ENCODE data around the gene NDUFC2. TPM values are rescaled to one million over a fixed set of nuclear protein-coding genes. Genes with fewer than 3 reads are reported as not detected.

NDUFC2 gene
- total RNA-seq, 1 donor from 2014 or later = 203 TPM

DNA sequence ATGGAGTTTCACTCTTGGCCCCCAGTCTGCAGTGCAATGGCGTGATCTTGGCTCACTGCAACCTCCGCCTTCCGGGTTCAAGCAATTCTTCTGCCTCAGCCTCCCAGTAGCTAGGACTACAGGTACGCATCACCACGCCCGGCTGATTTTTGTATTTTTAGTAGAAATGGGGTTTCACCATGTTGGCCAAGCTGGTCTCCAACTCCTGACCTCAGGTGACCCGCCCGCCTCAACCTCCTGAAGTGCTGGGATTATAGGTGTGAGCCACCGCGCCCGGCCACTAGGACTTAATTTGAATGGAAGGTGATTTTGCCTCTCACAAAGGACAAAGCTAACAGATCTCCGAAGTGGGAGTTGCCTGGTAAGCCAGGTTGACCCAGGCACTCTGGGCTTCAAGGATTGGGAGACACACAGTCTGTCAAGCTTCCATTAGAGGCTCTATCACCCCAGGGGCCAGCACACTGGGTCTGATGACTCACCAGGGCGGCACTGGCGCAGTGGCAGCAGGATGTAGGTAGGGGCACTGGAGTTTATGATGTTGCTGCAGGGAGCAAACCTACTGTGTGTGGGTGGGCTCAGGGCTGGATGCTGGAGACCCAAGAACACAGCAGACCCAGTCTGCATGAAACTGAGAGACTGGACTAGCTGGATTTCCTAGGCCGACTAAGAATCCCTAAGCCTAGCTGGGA is 38.8 kb downstream of the NDUFC2 start:
- Mint-ChIP-seq H3K27me3 (ENCODE audit: unreplicated experiment) (peaks cover 9% of the 10 kb centered on the region), H3K27ac (ENCODE audit: unreplicated experiment) (no peak overlapping the region)
- no peak for DNase-seq (ENCODE audit: low spot score)

DNA sequence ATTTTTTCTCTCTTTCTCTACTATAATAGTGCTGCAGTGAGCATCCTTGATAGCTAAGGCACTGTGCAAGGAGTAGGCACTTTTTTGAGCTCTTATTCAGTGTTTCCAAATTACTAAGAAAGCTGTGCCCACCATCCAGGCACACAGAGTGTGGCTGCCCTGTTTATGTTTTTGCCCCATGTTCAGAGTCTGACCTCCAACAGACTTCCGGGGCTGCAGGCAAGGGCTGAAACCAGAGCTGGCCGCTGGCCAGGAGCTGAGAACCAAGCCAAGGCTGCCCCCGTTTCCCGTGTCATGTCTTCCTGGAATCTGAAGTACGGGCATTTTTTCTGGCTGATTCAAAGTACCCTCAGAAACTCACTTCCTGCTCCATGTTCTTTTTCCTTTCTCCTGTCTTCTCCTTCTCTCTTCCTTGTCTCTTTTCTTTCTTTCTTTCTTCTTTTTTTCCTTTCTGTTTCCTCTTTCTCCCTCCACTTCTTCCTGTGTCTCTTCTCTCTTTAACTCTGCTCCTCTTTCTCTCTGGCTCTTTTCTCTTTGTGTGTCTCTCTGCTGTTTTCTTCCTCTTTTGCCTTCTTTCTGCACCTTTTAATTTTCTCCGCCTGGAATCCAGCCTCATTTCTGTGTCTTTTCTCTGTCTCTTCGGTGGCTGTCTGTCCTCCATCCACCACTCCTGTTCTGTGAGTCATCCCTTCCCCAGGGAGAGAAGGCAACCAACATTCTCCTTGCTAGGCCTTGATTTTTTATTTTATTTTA is 39.6 kb downstream of the NDUFC2 start:
- Mint-ChIP-seq H3K27ac (ENCODE audit: unreplicated experiment) (peak overlapping the region; percentile 55), H3K4me3 (ENCODE audit: unreplicated experiment) (no peak overlapping the region)
- peak; percentile 33 for DNase-seq (ENCODE audit: low spot score)

More for the DNA sequence above, 38.8 kb downstream of the NDUFC2 start:
- TF ChIP-seq CTCF (IDR thresholded peaks at IDR 0.05; ENCODE audit: unreplicated experiment) = no peak
- Mint-ChIP-seq H3K36me3 (ENCODE audit: low read depth, unreplicated experiment) (no peaks in the 10 kb centered on the region), H3K4me1 (ENCODE audit: unreplicated experiment) (peaks cover 12% of the 10 kb centered on the region), H3K4me3 (ENCODE audit: unreplicated experiment) (no peak overlapping the region), H3K9me3 (ENCODE audit: unreplicated experiment) (no peaks in the 10 kb centered on the region)

GRCh38 chr11:78039391-78039918 is 40.2 kb downstream of the NDUFC2 start:
- no peak overlapping the region for H3K27ac Mint-ChIP-seq (ENCODE audit: unreplicated experiment)

More for the DNA sequence above, 39.6 kb downstream of the NDUFC2 start:
- no peaks in the 10 kb centered on the region for H3K36me3 Mint-ChIP-seq (ENCODE audit: low read depth, unreplicated experiment)
- H3K9me3 Mint-ChIP-seq (ENCODE audit: unreplicated experiment) = no peaks in the 10 kb centered on the region
- H3K4me1 Mint-ChIP-seq (ENCODE audit: unreplicated experiment) = peaks cover 7% of the 10 kb centered on the region
- TF ChIP-seq CTCF (IDR thresholded peaks at IDR 0.05; ENCODE audit: unreplicated experiment) = no peak
- peaks cover 9% of the 10 kb centered on the region for H3K27me3 Mint-ChIP-seq (ENCODE audit: unreplicated experiment)

GRCh38 chr11:78038697-78039313 is 40.9 kb downstream of the NDUFC2 start:
- H3K4me3 Mint-ChIP-seq (ENCODE audit: unreplicated experiment) = no peak overlapping the region
- DNase-seq (ENCODE audit: low spot score) = no peak
- TF ChIP-seq CTCF (IDR thresholded peaks at IDR 0.05; ENCODE audit: unreplicated experiment) = no peak
- peaks cover 7% of the 10 kb centered on the region for H3K4me1 Mint-ChIP-seq (ENCODE audit: unreplicated experiment)
- no peak overlapping the region for H3K27ac Mint-ChIP-seq (ENCODE audit: unreplicated experiment)
- no peaks in the 10 kb centered on the region for H3K36me3 Mint-ChIP-seq (ENCODE audit: low read depth, unreplicated experiment)
- H3K9me3 Mint-ChIP-seq (ENCODE audit: unreplicated experiment) = no peaks in the 10 kb centered on the region
- peaks cover 7% of the 10 kb centered on the region for H3K27me3 Mint-ChIP-seq (ENCODE audit: unreplicated experiment)

More at GRCh38 chr11:78039391-78039918, 40.2 kb downstream of the NDUFC2 start:
- no peaks in the 10 kb centered on the region for H3K9me3 Mint-ChIP-seq (ENCODE audit: unreplicated experiment)
- peaks cover 7% of the 10 kb centered on the region for H3K4me1 Mint-ChIP-seq (ENCODE audit: unreplicated experiment)
- no peaks in the 10 kb centered on the region for H3K36me3 Mint-ChIP-seq (ENCODE audit: low read depth, unreplicated experiment)
- no peak overlapping the region for H3K4me3 Mint-ChIP-seq (ENCODE audit: unreplicated experiment)
- TF ChIP-seq CTCF (IDR thresholded peaks at IDR 0.05; ENCODE audit: unreplicated experiment) = no peak
- DNase-seq (ENCODE audit: low spot score) = no peak
- H3K27me3 Mint-ChIP-seq (ENCODE audit: unreplicated experiment) = peaks cover 7% of the 10 kb centered on the region
